Renal cortical epithelial cell (primary cell): Measurements from ENCODE around the gene WDR77. TPM values are rescaled to one million over a fixed set of nuclear protein-coding genes. Genes with fewer than 3 reads are reported as not detected.

Experiments used
- total RNA-seq: library from RNA; depleted of rRNA; stranded (reverse); fragments of >200 nt; gene quantifications from 2 replicates; pipeline ENCODE4 v1.2.3, GENCODE V29; 2014

The WDR77 gene
- total RNA-seq, 1 donor from 2014 or later = 86.7 TPM

Other genes starting within 250 kb of the WDR77 start
- gene DENND2D, start 248.6 kb downstream of the WDR77 start, total RNA-seq = 33.4 and 35.3 TPM in 2 replicates
- 1.6 and 3.0 TPM in 2 replicates for gene CHI3L2, start 221.5 kb downstream of the WDR77 start, total RNA-seq
- not detected in 2 replicates for gene CHIA, start 158.4 kb downstream of the WDR77 start, total RNA-seq
- gene OVGP1, start 21.5 kb downstream of the WDR77 start, total RNA-seq = 0.52 and 1.4 TPM in 2 replicates
- 356 and 426 TPM in 2 replicates for gene ATP5PB, start 208 bp upstream of the WDR77 start, total RNA-seq
- gene C1orf162, start 24.7 kb upstream of the WDR77 start, total RNA-seq = 0.20 TPM in 1 of 2 replicates, not detected in the other
- gene ADORA3, start 54.4 kb upstream of the WDR77 start, total RNA-seq = not detected in 2 replicates
- not detected in 2 replicates for gene TMIGD3, start 54.4 kb upstream of the WDR77 start, total RNA-seq
- gene RAP1A, start 170.5 kb upstream of the WDR77 start, total RNA-seq = 28.3 and 93.7 TPM in 2 replicates